C4-2B (cell line): ENCODE results near the gene ALG8.
"Not testable (repeated sequence)": the region's sequence is repeated elsewhere in the genome, so short reads cannot be mapped to it uniquely, and the experiment has no call there.

Source experiments
- H3K27ac ChIP-seq: fragments of 450-650 bp; 2 replicates; pipeline ENCODE4 v1.5.1; 2017
- CTCF ChIP-seq: fragments of 450-650 bp; conservative IDR thresholded peaks from 2 replicates; pipeline ENCODE4 v1.5.1; 2017; ENCODE audit warnings: mild to moderate bottlenecking
- ZFX ChIP-seq: fragments of 450-650 bp; IDR thresholded peaks from 2 replicates; pipeline ENCODE4 v1.6.1; 2017

The ALG8 gene

GRCh38 chr11:78080818-78081495 is 58.5 kb downstream of the ALG8 start:
- no peak overlapping the region for H3K27ac ChIP-seq
- TF ChIP-seq CTCF, result no peak
- TF ChIP-seq ZFX, result no peak

GRCh38 chr11:78080084-78080817 is 59.2 kb downstream of the ALG8 start:
- peak overlapping the region; percentile 87 for H3K27ac ChIP-seq
- TF ChIP-seq CTCF, result no peak
- TF ChIP-seq ZFX, result no peak

- H3K27ac ChIP-seq, result peak within 1 kb of the TSS; percentile 87
- no peak for TF ChIP-seq CTCF
- peak; percentile 98 for TF ChIP-seq ZFX
Measured at GRCh38 chr11:78079232-78080083, 60.0 kb downstream of the ALG8 start, which contains the start of gene NDUFC2. Gene NDUFC2, minus strand, starts transcription at chr11:78079862. Its CDS starts 118 bp downstream, at chr11:78079744.

- no peak for TF ChIP-seq CTCF
- TF ChIP-seq ZFX, result no peak
- H3K27ac ChIP-seq, result peak overlapping the region; percentile 87
Measured at GRCh38 chr11:78078218-78079167, 60.9 kb downstream of the ALG8 start.

GRCh38 chr11:78077592-78077991 is 61.8 kb downstream of the ALG8 start:
- not testable (repeated sequence) for H3K27ac ChIP-seq

- TF ChIP-seq CTCF, result no peak
- no peak for TF ChIP-seq ZFX
Measured at GRCh38 chr11:78076733-78077403, 62.6 kb downstream of the ALG8 start.

GRCh38 chr11:78074756-78075155 is 64.7 kb downstream of the ALG8 start:
- no peak for TF ChIP-seq CTCF
- TF ChIP-seq ZFX, result no peak
- H3K27ac ChIP-seq, result no peak overlapping the region

More at GRCh38 chr11:78076733-78077403, 62.6 kb downstream of the ALG8 start:
- no peak overlapping the region for H3K27ac ChIP-seq
